HCT116 (cell line): ENCODE data around the gene RPL15. TPM values are rescaled to one million over a fixed set of nuclear protein-coding genes. Genes with fewer than 3 reads are reported as not detected.

Experiments
- ATAC-seq: fragments of 200-7000 bp; cut with Tn5 transposase; 2 replicates; pipeline ENCODE4 v1.9.1; 2020; ENCODE audit warnings: mild to moderate bottlenecking, moderate library complexity
- BruUV-seq: library from RNA; stranded (reverse); fragments of 400-500 nt; replicated peaks from 2 replicates; lab custom pipeline; 2021; lab: Mats Ljungman, UMichigan
- CTCF ChIA-PET: fragments of 300-600 bp; sonication (Branson Sonifier 250); formaldehyde crosslinking; loops from one replicate; lab custom pipeline; 2021; ENCODE audit warnings: antibody characterized with exemption; lab: Charles Lee
- POLR2A ChIA-PET: fragments of 300-600, 350-600 bp; sonication (Branson Sonifier 250); formaldehyde crosslinking; loops from one replicate; lab custom pipeline; 2021; ENCODE audit warnings: antibody characterized with exemption; lab: Charles Lee
- RAD21 ChIA-PET, 2 experiments: fragments of 300-600 bp; sonication (Branson Sonifier 250); formaldehyde crosslinking; loops; one replicate each; lab custom pipeline; 2023; ENCODE audit warnings: low total read pairs in 2 of 2; ENCODE audit not compliant: uncharacterized antibody in 2 of 2, unreplicated experiment in 2 of 2, low non-redundant PET in 1 of 2; lab: Charles Lee
- DNase-seq: peaks from one replicate; pipeline ENCODE4 v3.0.0-alpha.2; 2010; ENCODE audit warnings: low read depth, low spot score
- H2AFZ ChIP-seq: fragments of 200-600 bp; shearing (Covaris generic), sonication (generic); 2 replicates; pipeline ENCODE4 v1.6.1; 2017; ENCODE audit warnings: low read depth, mixed run types, mixed read lengths, antibody characterized with exemption, low read length; ENCODE audit not compliant: poor library complexity, severe bottlenecking
- H3K27ac ChIP-seq: 2 replicates; pipeline ENCODE4 v1.5.1; 2012; ENCODE audit warnings: low read depth, low read length
- H3K27me3 ChIP-seq: fragments of 200-600 bp; sonication (generic); 2 replicates; pipeline ENCODE4 v1.6.1; 2016; ENCODE audit warnings: mixed run types, low read length, mixed read lengths; ENCODE audit not compliant: insufficient read depth
- H3K36me3 ChIP-seq, 2 experiments: fragments of 200-500 bp in 1 of 2; fragments of 200-600 bp in 1 of 2; sonication (Bioruptor generic) in 1 of 2; sonication (generic) in 1 of 2; 2 replicates each; pipeline versions ENCODE4 v1.5.1 to v1.6.1; 2014 to 2016; ENCODE audit warnings: low read length in 2 of 2, inconsistent platforms in 1 of 2, mixed read lengths in 1 of 2, mixed run types in 1 of 2; ENCODE audit not compliant: insufficient read depth in 2 of 2, control insufficient read depth in 1 of 2
- H3K4me1 ChIP-seq, 2 experiments: fragments of 200-600 bp in 1 of 2; sonication (generic) in 1 of 2; 2 replicates each; pipeline versions ENCODE4 v1.5.1 to v1.6.1; 2012 to 2017; ENCODE audit warnings: low read length in 2 of 2, inconsistent platforms in 1 of 2, mild to moderate bottlenecking in 1 of 2, mixed read lengths in 1 of 2, mixed run types in 1 of 2, moderate library complexity in 1 of 2; ENCODE audit not compliant: insufficient read depth in 2 of 2, control insufficient read depth in 1 of 2
- H3K4me2 ChIP-seq: fragments of 200-600 bp; sonication (generic); 2 replicates; pipeline ENCODE4 v1.6.1; 2017; ENCODE audit warnings: mixed run types, low read length, mixed read lengths
- H3K4me3 ChIP-seq, 2 experiments: fragments of 200-600 bp in 1 of 2; sonication (generic) in 1 of 2; replicated peaks in 1 of 2; 2 replicates each; pipeline ENCODE4 v1.5.1; 2011 to 2016; ENCODE audit warnings: low read length in 2 of 2, control low read depth in 1 of 2, low read depth in 1 of 2, mild to moderate bottlenecking in 1 of 2, mixed read lengths in 1 of 2, mixed run types in 1 of 2
- H3K79me2 ChIP-seq: fragments of 200-600 bp; sonication (generic); 2 replicates; pipeline ENCODE4 v1.6.1; 2017; ENCODE audit warnings: mild to moderate bottlenecking, mixed run types, low read length, moderate library complexity, mixed read lengths; ENCODE audit not compliant: insufficient read depth
- H3K9ac ChIP-seq: fragments of 200-600 bp; sonication (generic); 2 replicates; pipeline ENCODE4 v1.6.1; 2016; ENCODE audit warnings: low read length, mixed read lengths
- H3K9me2 ChIP-seq: fragments of 200-600 bp; sonication (generic), shearing (Covaris generic); 2 replicates; pipeline ENCODE4 v1.6.1; 2017; ENCODE audit warnings: mixed run types, mild to moderate bottlenecking, moderate library complexity; ENCODE audit not compliant: insufficient read depth
- H3K9me3 ChIP-seq, 2 experiments: fragments of 200-500 bp in 1 of 2; fragments of 200-600 bp in 1 of 2; sonication (Bioruptor generic) in 1 of 2; sonication (generic) in 1 of 2; 2 replicates each; pipeline ENCODE4 v1.6.1; 2014 to 2017; ENCODE audit warnings: low read length in 2 of 2, mixed read lengths in 2 of 2, inconsistent platforms in 1 of 2, low read depth in 1 of 2, mild to moderate bottlenecking in 1 of 2, mixed run types in 1 of 2, moderate library complexity in 1 of 2; ENCODE audit not compliant: control insufficient read depth in 1 of 2, insufficient read depth in 1 of 2
- H4K20me1 ChIP-seq: fragments of 200-600 bp; sonication (generic), shearing (Covaris generic); 2 replicates; pipeline ENCODE4 v1.6.1; 2017; ENCODE audit warnings: mixed run types, mild to moderate bottlenecking, moderate library complexity; ENCODE audit not compliant: insufficient read depth
- CBX3 ChIP-seq: IDR thresholded peaks from 2 replicates; pipeline ENCODE4 v1.6.1; 2012; ENCODE audit warnings: low read depth
- EZH2 ChIP-seq: fragments of 200-600 bp; sonication (generic); IDR thresholded peaks from 2 replicates; pipeline ENCODE4 v1.6.1; 2017; ENCODE audit warnings: antibody characterized with exemption, mixed run types
- FOSL1 ChIP-seq: IDR thresholded peaks from 2 replicates; pipeline ENCODE4 v1.6.1; 2012; ENCODE audit warnings: low read depth
- POLR2AphosphoS5 ChIP-seq: IDR thresholded peaks from 2 replicates; pipeline ENCODE4 v1.6.1; 2011; ENCODE audit warnings: mild to moderate bottlenecking, low read depth, low read length, moderate library complexity
- TCF7L2 ChIP-seq: IDR thresholded peaks from 2 replicates; pipeline ENCODE4 v1.7.0; 2011; ENCODE audit warnings: borderline replicate concordance, inconsistent platforms; ENCODE audit not compliant: insufficient read depth, insufficient read length; ENCODE audit errors: extremely low read depth
- YY1 ChIP-seq: IDR thresholded peaks from 2 replicates; pipeline ENCODE4 v1.6.1; 2011; ENCODE audit warnings: low read length, low read depth, moderate library complexity, mild to moderate bottlenecking; ENCODE audit not compliant: insufficient replicate concordance; ENCODE audit errors: extremely low read depth
- ZNF274 ChIP-seq: fragments of 200-500 bp; sonication (Bioruptor generic); IDR thresholded peaks from 2 replicates; pipeline ENCODE4 v1.6.1; 2014; ENCODE audit warnings: mild to moderate bottlenecking, low read depth, low read length, inconsistent platforms
- intact Hi-C: fragments of 100-400 bp; cut with micrococcal nuclease; formaldehyde crosslinking; loops from 2 replicates; pipeline ENCODE4 v1.10.0; 2022
- total RNA-seq: library from RNA; stranded (reverse); gene quantifications from one replicate; pipeline ENCODE4 v1.2.1, GENCODE V29; 2021; ENCODE audit not compliant: unreplicated experiment
- TF ChIP-seq, protein P1 (sequence below), 3 experiments: fragments of 200-600 bp in 1 of 3; sonication (generic) in 1 of 3; IDR thresholded peaks in 2 of 3; conservative IDR thresholded peaks in 1 of 3; 2 replicates each; pipeline ENCODE4 v1.5.1; 2012 to 2017; ENCODE audit warnings: low read depth in 2 of 3, low read length in 2 of 3, antibody characterized with exemption in 1 of 3, borderline replicate concordance in 1 of 3, control low read depth in 1 of 3, mild to moderate bottlenecking in 1 of 3, mixed read lengths in 1 of 3, mixed run types in 1 of 3, moderate library complexity in 1 of 3; ENCODE audit not compliant: insufficient read depth in 1 of 3
- TF ChIP-seq, protein P2 (sequence below): IDR thresholded peaks from 2 replicates; pipeline ENCODE4 v1.6.1; 2012

The RPL15 gene
- total RNA-seq, 1 experiment from 2014 or later: 2,177 TPM

DNA sequence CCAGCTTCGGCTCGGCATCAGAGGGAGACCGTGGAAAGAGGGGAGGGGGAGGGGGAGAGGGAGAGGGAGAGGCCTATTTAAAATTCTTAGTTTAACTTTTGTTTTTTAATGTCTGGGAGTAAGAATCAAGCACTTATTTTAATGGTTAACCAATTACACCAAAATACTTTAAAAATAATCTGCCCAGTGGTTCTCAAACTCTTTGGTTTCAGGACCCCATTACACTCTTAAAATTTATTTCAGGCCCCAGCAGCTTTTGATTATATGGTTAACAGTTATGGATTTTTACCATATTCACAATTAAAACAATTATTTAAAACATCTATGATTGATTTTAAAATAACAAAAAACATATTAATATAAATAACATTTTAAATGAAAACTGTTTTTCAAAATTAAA is 44.6 kb upstream of the RPL15 start:
- DNase-seq (no peak), ATAC-seq (no peak)
- Histone ChIP-seq H3K4me2 (no peak overlapping the region), H3K27ac (no peak overlapping the region), H3K9ac (no peak overlapping the region), H4K20me1 (peaks cover 4% of the 10 kb centered on the region; the same call in 1 of the 2 replicates), H3K27me3 (no peaks in the 10 kb centered on the region), H3K9me3 (no peaks in the 10 kb centered on the region), H3K9me2 (no peaks in the 10 kb centered on the region), H3K79me2 (peaks cover 44% of the 10 kb centered on the region), H2AFZ (no peak overlapping the region), H3K4me3 (no peak overlapping the region), H3K36me3 (no peaks in the 10 kb centered on the region; a peak in 1 of 4 replicates), H3K4me1 (no peaks in the 10 kb centered on the region)
- CTCF ChIA-PET: no interaction called here
- RAD21 ChIA-PET: no interaction called here
- intact Hi-C loops: no loop called here
- TF ChIP-seq, protein P1, sequence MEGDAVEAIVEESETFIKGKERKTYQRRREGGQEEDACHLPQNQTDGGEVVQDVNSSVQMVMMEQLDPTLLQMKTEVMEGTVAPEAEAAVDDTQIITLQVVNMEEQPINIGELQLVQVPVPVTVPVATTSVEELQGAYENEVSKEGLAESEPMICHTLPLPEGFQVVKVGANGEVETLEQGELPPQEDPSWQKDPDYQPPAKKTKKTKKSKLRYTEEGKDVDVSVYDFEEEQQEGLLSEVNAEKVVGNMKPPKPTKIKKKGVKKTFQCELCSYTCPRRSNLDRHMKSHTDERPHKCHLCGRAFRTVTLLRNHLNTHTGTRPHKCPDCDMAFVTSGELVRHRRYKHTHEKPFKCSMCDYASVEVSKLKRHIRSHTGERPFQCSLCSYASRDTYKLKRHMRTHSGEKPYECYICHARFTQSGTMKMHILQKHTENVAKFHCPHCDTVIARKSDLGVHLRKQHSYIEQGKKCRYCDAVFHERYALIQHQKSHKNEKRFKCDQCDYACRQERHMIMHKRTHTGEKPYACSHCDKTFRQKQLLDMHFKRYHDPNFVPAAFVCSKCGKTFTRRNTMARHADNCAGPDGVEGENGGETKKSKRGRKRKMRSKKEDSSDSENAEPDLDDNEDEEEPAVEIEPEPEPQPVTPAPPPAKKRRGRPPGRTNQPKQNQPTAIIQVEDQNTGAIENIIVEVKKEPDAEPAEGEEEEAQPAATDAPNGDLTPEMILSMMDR (IDR thresholded peaks at IDR 0.05 in 2 of 3, conservative IDR thresholded peaks at IDR 0.05 in 1 of 3; ENCODE audit: borderline replicate concordance in 1 of 3, insufficient read depth in 1 of 3, low read depth in 2 of 3, low read length in 2 of 3): no peak
- TF ChIP-seq FOSL1: no peak
- no peak for TF ChIP-seq EZH2
- TF ChIP-seq CBX3: no peak
- TF ChIP-seq YY1: no peak
- no peak for TF ChIP-seq POLR2AphosphoS5
- no peak for TF ChIP-seq ZNF274
- TF ChIP-seq, protein P2, sequence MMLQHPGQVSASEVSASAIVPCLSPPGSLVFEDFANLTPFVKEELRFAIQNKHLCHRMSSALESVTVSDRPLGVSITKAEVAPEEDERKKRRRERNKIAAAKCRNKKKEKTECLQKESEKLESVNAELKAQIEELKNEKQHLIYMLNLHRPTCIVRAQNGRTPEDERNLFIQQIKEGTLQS: no peak
- no peak for TF ChIP-seq TCF7L2
- POLR2A ChIA-PET: no interaction called here
- no TSS peak for BruUV-seq
